ENCODE data around the gene ARR3. TPM values are rescaled to one million over a fixed set of nuclear protein-coding genes. Genes with fewer than 3 reads are reported as not detected.
"Not testable (repeated sequence)": the region's sequence is repeated elsewhere in the genome, so short reads cannot be mapped to it uniquely, and the experiment has no call there.

The ARR3 gene
- total and polyA plus RNA-seq, 8 donors: not detected

- H3K9me3 ChIP-seq: peaks cover 0 to 6% (median 0%) of the 10 kb centered on the region in 4 donors
- peaks cover 0 to 12% (median 9%) of the 10 kb centered on the region in 4 donors for H3K4me1 ChIP-seq
- no peak for DNase-seq
- no peak overlapping the region for H3K4me3 ChIP-seq
- TF ChIP-seq EP300 (IDR thresholded peaks at IDR 0.05) (no peak), POLR2A (IDR thresholded peaks at IDR 0.05) (no peak), POLR2AphosphoS5 (IDR thresholded peaks at IDR 0.05) (no peak)
- TF ChIP-seq, protein P1, sequence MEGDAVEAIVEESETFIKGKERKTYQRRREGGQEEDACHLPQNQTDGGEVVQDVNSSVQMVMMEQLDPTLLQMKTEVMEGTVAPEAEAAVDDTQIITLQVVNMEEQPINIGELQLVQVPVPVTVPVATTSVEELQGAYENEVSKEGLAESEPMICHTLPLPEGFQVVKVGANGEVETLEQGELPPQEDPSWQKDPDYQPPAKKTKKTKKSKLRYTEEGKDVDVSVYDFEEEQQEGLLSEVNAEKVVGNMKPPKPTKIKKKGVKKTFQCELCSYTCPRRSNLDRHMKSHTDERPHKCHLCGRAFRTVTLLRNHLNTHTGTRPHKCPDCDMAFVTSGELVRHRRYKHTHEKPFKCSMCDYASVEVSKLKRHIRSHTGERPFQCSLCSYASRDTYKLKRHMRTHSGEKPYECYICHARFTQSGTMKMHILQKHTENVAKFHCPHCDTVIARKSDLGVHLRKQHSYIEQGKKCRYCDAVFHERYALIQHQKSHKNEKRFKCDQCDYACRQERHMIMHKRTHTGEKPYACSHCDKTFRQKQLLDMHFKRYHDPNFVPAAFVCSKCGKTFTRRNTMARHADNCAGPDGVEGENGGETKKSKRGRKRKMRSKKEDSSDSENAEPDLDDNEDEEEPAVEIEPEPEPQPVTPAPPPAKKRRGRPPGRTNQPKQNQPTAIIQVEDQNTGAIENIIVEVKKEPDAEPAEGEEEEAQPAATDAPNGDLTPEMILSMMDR (IDR thresholded peaks at IDR 0.05): no peak
- H3K27me3 ChIP-seq: no peaks in the 10 kb centered on the region
- 78 to 96% (median 91%) methylated on average over 5 of the region's 5 CpGs for WGBS, 5 donors
- intact Hi-C loops (cut with DNase I; ENCODE audit: low total_unique reads): no loop called here
- H3K27ac ChIP-seq: no peak overlapping the region
- H3K36me3 ChIP-seq: no peaks in the 10 kb centered on the region
Measured at GRCh38 chrX:70293621-70294020, 25.5 kb downstream of the ARR3 start.

- no peak overlapping the region for H3K27ac ChIP-seq
- H3K9me3 ChIP-seq: no peaks in the 10 kb centered on the region
- H3K27me3 ChIP-seq: no peaks in the 10 kb centered on the region
- 50 to 73% (median 64%) methylated on average over 3 of the region's 3 CpGs for WGBS, 5 donors
- TF ChIP-seq POLR2A (IDR thresholded peaks at IDR 0.05) (no peak), EP300 (IDR thresholded peaks at IDR 0.05) (no peak), POLR2AphosphoS5 (IDR thresholded peaks at IDR 0.05) (no peak)
- TF ChIP-seq, protein P1 (IDR thresholded peaks at IDR 0.05): no peak
- H3K4me3 ChIP-seq: no peak overlapping the region
- intact Hi-C loops (cut with DNase I; ENCODE audit: low total_unique reads): no loop called here
- H3K4me1 ChIP-seq: no peaks in the 10 kb centered on the region
- no peak for DNase-seq
- no peaks in the 10 kb centered on the region for H3K36me3 ChIP-seq
Measured at GRCh38 chrX:70301716-70302115, 33.6 kb downstream of the ARR3 start.

DNA sequence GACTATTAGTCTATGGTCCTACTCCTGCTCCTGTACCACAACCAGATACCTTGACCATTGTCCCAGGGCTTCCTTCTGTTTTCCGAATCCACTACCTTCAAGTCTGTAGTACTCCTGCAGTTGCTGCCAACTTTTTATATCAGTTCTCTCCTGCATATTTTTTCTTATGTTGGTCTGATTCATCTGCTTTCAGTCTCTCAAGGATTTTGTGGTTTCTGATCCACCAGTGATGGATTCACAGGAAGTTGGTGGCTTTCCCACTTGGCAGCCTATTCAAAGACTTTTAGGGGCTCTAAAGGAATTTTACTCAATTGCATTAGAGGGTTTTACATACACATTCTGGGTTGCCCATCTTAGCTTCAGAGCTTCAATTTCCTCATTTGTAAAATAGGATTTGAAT, 45.4 kb downstream of the ARR3 start:
- WGBS, 5 donors: 86 to 96% (median 88%) methylated on average over 1 of the region's 1 CpG
- Histone ChIP-seq H3K4me1 (no peaks in the 10 kb centered on the region), H3K9me3 (peaks cover 0 to 14% (median 2%) of the 10 kb centered on the region in 4 donors), H3K4me3 (no peak overlapping the region), H3K27me3 (no peaks in the 10 kb centered on the region), H3K27ac (no peak overlapping the region), H3K36me3 (no peaks in the 10 kb centered on the region)
- DNase-seq: no peak
- TF ChIP-seq, protein P1 (IDR thresholded peaks at IDR 0.05): no peak
- no peak for TF ChIP-seq POLR2A (IDR thresholded peaks at IDR 0.05)
- TF ChIP-seq POLR2AphosphoS5 (IDR thresholded peaks at IDR 0.05): no peak
- TF ChIP-seq EP300 (IDR thresholded peaks at IDR 0.05): no peak
- intact Hi-C loops (cut with DNase I; ENCODE audit: low total_unique reads): no loop called here

DNA sequence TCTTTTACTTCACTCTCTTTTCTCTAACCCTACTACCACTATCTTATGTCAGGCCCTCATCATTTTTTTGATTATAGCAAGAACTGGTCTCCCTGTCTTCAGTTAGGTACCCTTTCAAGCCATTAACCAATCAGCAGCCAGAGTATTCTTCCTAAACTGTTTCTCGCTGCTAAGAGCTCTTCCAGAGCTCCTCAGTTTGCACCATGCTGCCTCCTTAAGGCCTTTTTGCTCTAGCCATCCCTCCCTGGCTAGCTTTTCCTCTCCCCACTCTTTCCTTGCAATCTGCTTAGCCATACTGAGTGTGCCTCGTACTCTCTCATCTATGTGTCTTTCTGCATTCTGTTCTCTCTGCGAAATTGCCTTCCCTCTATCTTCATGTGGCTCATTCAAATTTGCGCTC, 54.6 kb downstream of the ARR3 start:
- intact Hi-C loops (cut with DNase I; ENCODE audit: low total_unique reads): no loop called here
- Histone ChIP-seq H3K27ac (no peak overlapping the region), H3K4me3 (no peak overlapping the region), H3K4me1 (no peaks in the 10 kb centered on the region), H3K27me3 (peaks cover 0 to 3% (median 0%) of the 10 kb centered on the region in 3 donors), H3K9me3 (no peaks in the 10 kb centered on the region), H3K36me3 (no peaks in the 10 kb centered on the region)
- TF ChIP-seq, protein P1 (IDR thresholded peaks at IDR 0.05): no peak
- TF ChIP-seq EP300 (IDR thresholded peaks at IDR 0.05) (no peak), POLR2AphosphoS5 (IDR thresholded peaks at IDR 0.05) (no peak), POLR2A (IDR thresholded peaks at IDR 0.05) (no peak)
- DNase-seq: no peak
- 75 to 98% (median 94%) methylated on average over 4 of the region's 4 CpGs for WGBS, 5 donors

GRCh38 chrX:70323628-70324027, 55.5 kb downstream of the ARR3 start:
- H3K27ac ChIP-seq; H3K4me3 ChIP-seq; H3K4me1 ChIP-seq; H3K27me3 ChIP-seq; H3K36me3 ChIP-seq; H3K9me3 ChIP-seq; DNase-seq; intact Hi-C loops (cut with DNase I; ENCODE audit: low total_unique reads): not testable (repeated sequence)
- WGBS, 5 donors: 86 to 100% (median 98%) methylated on average over 6 of the region's 6 CpGs
